Panc1 (cell line): ENCODE measurements around the gene ARHGAP45. TPM values are rescaled to one million over a fixed set of nuclear protein-coding genes. Genes with fewer than 3 reads are reported as not detected.

Experiments used
- ATAC-seq: fragments of 200-7000 bp; cut with Tn5 transposase; 2 replicates; pipeline ENCODE4 v1.9.1; 2020; ENCODE audit warnings: mild to moderate bottlenecking, moderate library complexity
- BruUV-seq: library from RNA; stranded (reverse); fragments of 400-500 nt; replicated peaks from 2 replicates; lab custom pipeline; 2021; lab: Mats Ljungman, UMichigan
- CTCF ChIA-PET: fragments of 300-600 bp; sonication (Branson Sonifier 250); formaldehyde crosslinking; loops from one replicate; lab custom pipeline; 2022; ENCODE audit warnings: antibody characterized with exemption; lab: Charles Lee
- POLR2A ChIA-PET: fragments of 300-600 bp; sonication (Branson Sonifier 250); formaldehyde crosslinking; loops from one replicate; lab custom pipeline; 2022; ENCODE audit warnings: antibody characterized with exemption; lab: Charles Lee
- DNase-seq: peaks from one replicate; pipeline ENCODE4 v3.0.0-alpha.2; 2010; ENCODE audit warnings: low read depth, low spot score
- H3K27ac ChIP-seq: 2 replicates; pipeline ENCODE4 v1.5.1; 2011; ENCODE audit warnings: mild to moderate bottlenecking, low read length, inconsistent platforms
- H3K27me3 ChIP-seq: fragments of 200-500 bp; sonication (Bioruptor generic); 2 replicates; pipeline ENCODE4 v1.6.0; 2014; ENCODE audit warnings: low read length, inconsistent platforms; ENCODE audit not compliant: control insufficient read depth, insufficient read depth
- H3K36me3 ChIP-seq: fragments of 200-500 bp; sonication (Bioruptor generic); 2 replicates; pipeline ENCODE4 v1.5.1; 2014; ENCODE audit warnings: inconsistent platforms, mild to moderate bottlenecking, low read length, moderate library complexity; ENCODE audit not compliant: control insufficient read depth, insufficient read depth
- H3K4me1 ChIP-seq: 2 replicates; pipeline ENCODE4 v1.5.1; 2011; ENCODE audit warnings: inconsistent platforms, mild to moderate bottlenecking, low read length, moderate library complexity; ENCODE audit not compliant: control insufficient read depth, insufficient read depth
- H3K4me3 ChIP-seq, 2 experiments: 2 replicates each; pipeline ENCODE4 v1.5.1; 2011 to 2012; ENCODE audit warnings: low read depth in 2 of 2, low read length in 2 of 2, mild to moderate bottlenecking in 2 of 2, inconsistent platforms in 1 of 2, moderate library complexity in 1 of 2
- H3K9me3 ChIP-seq: fragments of 200-500 bp; sonication (Bioruptor generic); 2 replicates; pipeline ENCODE4 v1.5.1; 2014; ENCODE audit warnings: low read depth, mild to moderate bottlenecking, inconsistent platforms, low read length, moderate library complexity; ENCODE audit not compliant: control insufficient read depth, insufficient read depth
- CTCF ChIP-seq: fragments of 450-650 bp; IDR thresholded peaks from 2 replicates; pipeline ENCODE4 v1.5.1; 2017; ENCODE audit warnings: mild to moderate bottlenecking
- POLR2AphosphoS5 ChIP-seq: IDR thresholded peaks from 2 replicates; pipeline ENCODE4 v1.6.1; 2012; ENCODE audit warnings: mild to moderate bottlenecking, low read depth, low read length, moderate library complexity
- REST ChIP-seq, 2 experiments: IDR thresholded peaks; 2 replicates each; pipeline ENCODE4 v1.6.1; 2011 to 2012; ENCODE audit warnings: low read depth in 2 of 2, control low read depth in 1 of 2, low read length in 1 of 2, mild to moderate bottlenecking in 1 of 2, moderate library complexity in 1 of 2; ENCODE audit not compliant: insufficient read depth in 1 of 2
- SIN3A ChIP-seq: IDR thresholded peaks from 2 replicates; pipeline ENCODE4 v1.6.1; 2012; ENCODE audit warnings: low read depth, mild to moderate bottlenecking, low read length, moderate library complexity, borderline replicate concordance; ENCODE audit not compliant: insufficient read depth
- TCF7L2 ChIP-seq: IDR thresholded peaks from 2 replicates; pipeline ENCODE4 v1.6.1; 2011; ENCODE audit warnings: mild to moderate bottlenecking, low read depth, low read length, inconsistent platforms
- in situ Hi-C: cut with HindIII; loops from 2 replicates; pipeline ENCODE4 v1.10.0; 2016; ENCODE audit warnings: low sequenced_read_pairs, low pct_unique_long_range_greater_than_20kb
- intact Hi-C: fragments of 100-400 bp; cut with micrococcal nuclease; formaldehyde crosslinking; loops from one replicate; pipeline ENCODE4 v1.10.0; 2022; ENCODE audit not compliant: unreplicated experiment
- total RNA-seq: library from RNA; stranded (reverse); gene quantifications from one replicate; pipeline ENCODE4 v1.2.1, GENCODE V29; 2021; ENCODE audit not compliant: unreplicated experiment

Gene ARHGAP45
- total RNA-seq, 1 experiment from 2014 or later: 27.8 TPM

GRCh38 chr19:1134431-1134830 lies 67.5 kb downstream of the ARHGAP45 start:
- CTCF ChIA-PET: interaction anchor here (0.7 kb wide), 1 partner anchor 13 kb away, joined by 8 read pairs; no protein-coding TSS in a partner anchor
- no peak overlapping the region for H3K4me3 ChIP-seq
- H3K36me3 ChIP-seq: no peaks in the 10 kb centered on the region; the same call in 1 of the 2 replicates
- no peak overlapping the region; the same call in 1 of the 2 replicates for H3K27ac ChIP-seq
- intact Hi-C loops (no loop called here), in situ Hi-C loops (no loop called here)
- H3K9me3 ChIP-seq: no peaks in the 10 kb centered on the region
- DNase-seq: no peak
- TF ChIP-seq REST (IDR thresholded peaks at IDR 0.05; ENCODE audit: insufficient read depth in 1 of 2, low read depth in 2 of 2, low read length in 1 of 2): no peak
- no peak for TF ChIP-seq CTCF
- TF ChIP-seq POLR2AphosphoS5: no peak
- TF ChIP-seq SIN3A: no peak
- TF ChIP-seq TCF7L2: no peak
- BruUV-seq: no TSS peak
- H3K4me1 ChIP-seq: peaks cover 39% of the 10 kb centered on the region
- no peak for ATAC-seq
- POLR2A ChIA-PET: no interaction called here
- H3K27me3 ChIP-seq: no peaks in the 10 kb centered on the region

GRCh38 chr19:1135454-1135853 lies 68.5 kb downstream of the ARHGAP45 start:
- H3K4me1 ChIP-seq: peaks cover 39% of the 10 kb centered on the region
- intact Hi-C loops (no loop called here), in situ Hi-C loops (no loop called here)
- no peaks in the 10 kb centered on the region for H3K9me3 ChIP-seq
- ChIA-PET CTCF (no interaction called here), POLR2A (interaction anchor here (0.6 kb wide), 1 partner anchor 11 kb away, joined by 4 read pairs; no protein-coding TSS in a partner anchor)
- TF ChIP-seq CTCF: no peak
- TF ChIP-seq POLR2AphosphoS5: 0 out of 2 replicates have a peak, but pooled peaks have one; percentile 13
- BruUV-seq: no TSS peak
- DNase-seq (no peak), ATAC-seq (no peak)
- H3K36me3 ChIP-seq: no peaks in the 10 kb centered on the region; the same call in 1 of the 2 replicates
- no peak overlapping the region for H3K4me3 ChIP-seq
- no peak overlapping the region for H3K27ac ChIP-seq
- no peaks in the 10 kb centered on the region for H3K27me3 ChIP-seq
